Measurements from ENCODE around the gene CACNA1D.

- TF ChIP-seq CTCF (IDR thresholded peaks at IDR 0.05), result no peak
- TF ChIP-seq POLR2A (IDR thresholded peaks at IDR 0.05), result no peak
These were observed 311.2 kb downstream of the CACNA1D start for GRCh38 chr3:53805463-53806159.
